ENCODE results near the gene NOS1AP.
"Not testable (repeated sequence)": the region's sequence is repeated elsewhere in the genome, so short reads cannot be mapped to it uniquely, and the experiment has no call there.

NOS1AP gene

DNA sequence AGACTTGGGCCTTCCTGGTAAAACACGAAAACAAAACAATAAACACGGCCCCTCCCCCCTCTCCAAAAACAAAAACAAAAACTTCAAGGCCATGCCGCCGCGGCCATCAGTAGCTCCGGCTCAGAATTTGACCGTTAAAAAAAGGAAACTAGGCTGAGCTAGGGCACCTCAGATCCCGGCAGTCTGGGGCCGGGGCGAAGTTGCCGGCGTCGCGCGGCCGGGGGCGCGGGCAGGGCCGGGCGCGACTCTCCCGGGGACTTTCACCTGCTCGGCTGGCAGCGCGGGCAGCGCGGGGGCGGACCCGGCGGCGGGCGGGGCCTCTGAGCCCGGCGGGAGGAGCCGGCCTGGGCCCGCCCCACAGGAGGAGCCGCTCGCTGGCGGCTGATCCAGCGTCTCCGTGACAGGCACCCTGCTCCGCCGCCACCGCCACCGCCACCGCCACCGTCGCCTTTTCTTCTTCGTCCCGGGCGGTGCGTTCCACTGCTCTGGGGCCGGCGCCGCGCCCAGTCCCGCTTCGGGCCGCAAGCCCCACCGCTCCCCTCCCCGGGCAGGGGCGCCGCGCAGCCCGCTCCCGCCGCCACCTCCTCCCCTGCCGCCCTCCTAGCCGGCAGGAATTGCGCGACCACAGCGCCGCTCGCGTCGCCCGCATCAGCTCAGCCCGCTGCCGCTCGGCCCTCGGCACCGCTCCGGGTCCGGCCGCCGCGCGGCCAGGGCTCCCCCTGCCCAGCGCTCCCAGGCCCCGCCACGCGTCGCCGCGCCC, at the start of gene NOS1AP:
TSS of gene NOS1AP (plus strand) at position 358 of the 760 bp plus-strand sequence. CDS start 487 bp downstream, outside the sequence.
- DNase-seq (ENCODE audit: low read depth, low spot score), result no peak

DNA sequence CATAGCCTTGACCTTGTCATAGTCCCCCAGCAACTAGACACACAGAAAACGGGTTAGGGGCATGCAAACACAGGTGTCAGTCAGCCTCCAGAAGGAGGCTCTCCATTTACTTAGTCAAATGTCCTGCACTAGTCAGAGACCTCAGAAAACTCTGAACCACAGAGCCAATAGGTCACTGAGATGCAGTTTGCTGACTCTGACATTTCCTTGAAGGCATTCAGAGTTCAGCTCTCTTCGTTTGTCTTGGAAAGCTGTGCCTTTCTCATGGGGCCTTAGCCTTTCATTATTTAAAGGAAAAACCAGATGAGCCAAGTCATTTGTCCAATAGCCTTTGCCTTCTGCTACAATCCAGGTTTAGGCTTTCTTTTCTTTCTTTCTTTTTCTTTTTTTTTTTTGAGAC, 49.3 kb upstream of the NOS1AP start:
- DNase-seq (ENCODE audit: low read depth, low spot score), result no peak

DNA sequence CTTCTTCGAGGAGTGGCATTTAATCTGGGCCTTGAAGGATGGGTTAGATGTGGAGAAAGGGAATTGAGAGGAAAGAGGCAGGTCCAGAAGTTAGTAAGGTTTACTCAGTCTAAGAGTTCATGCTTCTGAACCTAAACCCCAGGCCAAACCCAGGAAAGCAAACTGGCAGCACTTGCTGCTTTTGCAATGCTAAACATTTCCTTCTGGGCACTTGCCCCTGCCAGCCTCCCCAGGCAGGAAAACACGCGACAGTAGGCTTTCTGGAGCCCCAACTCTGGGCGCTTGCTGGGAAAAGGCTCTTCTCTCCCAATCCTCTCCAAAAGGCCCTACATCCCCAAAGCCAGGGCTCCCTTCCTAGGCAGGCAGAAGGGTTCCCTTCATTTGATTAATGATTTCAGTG, 48.4 kb upstream of the NOS1AP start:
- DNase-seq (ENCODE audit: low read depth, low spot score), result no peak

DNA sequence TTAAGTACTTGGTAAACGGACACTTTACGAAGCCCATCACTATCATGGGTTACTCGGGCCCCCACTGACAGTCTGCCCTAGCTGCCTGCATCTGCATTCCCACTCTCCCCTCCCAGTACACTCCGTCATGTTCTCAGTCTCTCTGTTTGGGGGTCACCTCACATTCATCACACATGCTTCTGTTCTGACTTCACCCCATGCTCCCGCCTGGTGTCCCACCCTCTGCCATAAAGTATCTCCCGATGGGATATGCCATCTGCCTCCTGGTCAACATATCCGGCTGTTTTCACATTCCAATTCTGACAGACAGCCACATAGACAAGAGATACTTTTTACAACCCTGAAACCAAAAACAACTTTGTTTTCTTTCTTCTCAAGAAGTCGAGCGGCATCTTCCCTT, 46.9 kb upstream of the NOS1AP start:
- no peak for DNase-seq (ENCODE audit: low read depth, low spot score)

DNA sequence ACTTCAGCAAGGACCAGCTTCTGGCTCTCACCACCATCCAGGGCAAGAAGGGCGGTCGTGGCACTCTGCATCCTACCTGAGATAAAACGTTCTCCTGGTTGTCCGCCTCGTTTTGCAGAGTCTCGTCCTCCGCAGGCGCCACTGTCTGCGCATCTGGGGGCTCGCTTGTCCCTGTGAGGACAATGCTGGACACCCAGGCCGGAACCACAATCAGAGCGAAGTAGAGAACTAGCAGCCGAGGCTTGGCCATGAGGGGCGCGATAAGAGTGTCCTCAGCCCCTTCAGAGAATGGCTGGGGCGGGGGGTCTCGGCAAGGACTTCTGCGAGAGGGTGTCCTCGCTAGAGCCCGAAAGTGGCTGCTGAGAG, 46.3 kb upstream of the NOS1AP start:
- DNase-seq (ENCODE audit: low read depth, low spot score), result no peak

DNA sequence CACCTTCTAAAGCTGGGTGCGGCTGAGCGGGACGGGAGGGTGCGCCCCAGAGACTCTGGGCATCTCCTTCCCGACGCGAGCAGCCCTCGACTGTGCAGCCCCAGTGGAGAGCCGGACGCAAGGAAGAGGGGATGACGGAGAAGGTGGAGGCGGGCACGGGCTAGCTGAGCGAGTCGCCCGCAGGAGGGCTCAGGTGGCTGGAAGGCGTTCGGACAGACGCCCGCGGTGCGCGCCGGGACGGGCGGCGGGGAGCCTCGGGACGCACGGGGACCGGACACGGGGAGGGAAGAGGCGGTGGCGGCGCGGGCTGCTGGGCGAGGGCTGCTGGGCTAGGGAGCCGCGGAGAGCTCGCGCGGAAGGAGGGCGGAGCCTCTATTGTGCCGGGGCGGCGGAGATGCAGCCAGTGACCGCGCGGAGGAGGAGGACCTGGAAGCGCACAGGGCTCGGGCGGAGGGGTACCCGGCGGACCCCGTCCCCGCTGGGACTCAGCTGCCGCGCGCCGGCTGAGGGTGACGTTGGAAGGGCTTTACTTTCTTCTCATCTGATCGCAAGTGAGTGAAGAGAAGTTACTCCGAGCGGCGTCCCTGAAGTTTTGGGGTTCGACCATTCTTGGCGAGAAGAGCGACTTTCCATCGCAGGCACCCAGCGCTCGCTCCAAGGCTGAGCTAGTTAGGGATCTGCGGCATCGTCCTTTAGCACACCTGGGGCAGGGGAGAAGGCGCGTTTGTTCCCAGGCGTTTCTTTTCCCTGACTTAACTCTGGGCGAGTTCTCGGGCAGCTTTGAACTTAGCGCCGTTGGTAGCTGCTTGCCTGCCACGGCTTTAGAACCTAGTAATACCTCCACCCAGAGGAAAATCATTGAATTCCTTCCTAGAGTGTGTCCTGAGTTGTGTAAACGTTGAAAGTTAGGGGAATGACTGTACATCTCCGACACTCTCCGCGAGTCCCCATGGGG, 45.7 kb upstream of the NOS1AP start, which contains the start of gene OLFML2B:
TSS of gene OLFML2B (minus strand) at position 323 of the 955 bp plus-strand sequence. CDS start 439 bp downstream, outside the sequence.
- no peak for DNase-seq (ENCODE audit: low read depth, low spot score)

DNA sequence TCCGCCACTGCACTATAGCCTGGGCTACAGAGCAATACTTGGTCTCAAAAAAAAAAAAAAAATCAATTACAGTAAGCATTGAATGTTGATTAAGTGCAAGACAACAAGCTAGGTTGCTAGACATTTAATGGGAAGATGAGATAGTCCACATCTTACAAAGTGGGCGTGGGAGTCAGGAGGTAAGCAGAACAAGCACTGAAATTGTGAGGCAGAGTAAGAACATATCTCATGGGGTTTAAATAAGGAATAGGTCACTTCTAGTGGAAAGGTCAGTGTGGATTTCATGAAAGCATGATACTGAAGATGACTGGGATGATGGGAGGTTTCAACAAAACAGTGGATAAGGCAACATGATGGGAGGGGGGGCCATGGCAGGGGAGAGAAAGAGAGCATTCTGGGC, 44.0 kb upstream of the NOS1AP start:
- no peak for DNase-seq (ENCODE audit: low read depth, low spot score)

DNA sequence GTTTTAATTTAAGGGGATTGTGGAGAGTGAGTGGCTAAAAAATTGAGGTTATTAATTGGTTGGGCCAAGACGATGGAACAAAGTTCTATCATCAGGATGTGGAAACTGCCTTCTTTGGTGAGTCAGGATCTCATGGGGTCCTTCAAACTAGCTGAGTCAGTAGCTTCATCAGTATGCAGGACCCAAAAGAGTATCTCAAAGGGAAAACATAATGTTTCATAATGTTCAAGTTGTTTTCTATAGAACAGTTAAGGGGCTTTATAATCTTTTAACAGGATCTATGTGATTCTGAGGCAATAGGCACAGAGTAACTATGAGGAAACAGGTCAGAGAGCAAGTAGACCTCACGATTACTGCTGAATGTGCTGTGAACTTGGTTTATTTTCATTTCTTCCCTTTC, 42.6 kb upstream of the NOS1AP start:
- no peak for DNase-seq (ENCODE audit: low read depth, low spot score)

DNA sequence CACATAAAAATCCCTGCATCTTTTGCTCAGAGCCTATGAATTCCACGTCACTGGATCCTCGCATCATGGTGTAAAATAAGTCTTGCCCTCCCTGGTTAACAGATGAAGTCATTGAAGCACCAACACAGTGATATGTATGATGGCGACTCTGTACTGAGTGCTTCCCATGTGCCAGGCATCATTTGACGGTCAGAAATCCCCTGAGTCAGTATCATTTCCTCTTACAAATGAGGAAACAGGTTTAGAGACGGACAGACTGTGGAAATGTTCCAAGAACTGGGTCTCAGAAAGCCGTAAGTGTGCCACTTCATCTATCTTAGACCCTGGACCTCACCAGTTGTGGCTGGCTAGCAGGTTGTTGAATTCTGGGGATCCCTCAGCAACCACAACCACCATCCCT, 40.8 kb upstream of the NOS1AP start:
- no peak for DNase-seq (ENCODE audit: low read depth, low spot score)

DNA sequence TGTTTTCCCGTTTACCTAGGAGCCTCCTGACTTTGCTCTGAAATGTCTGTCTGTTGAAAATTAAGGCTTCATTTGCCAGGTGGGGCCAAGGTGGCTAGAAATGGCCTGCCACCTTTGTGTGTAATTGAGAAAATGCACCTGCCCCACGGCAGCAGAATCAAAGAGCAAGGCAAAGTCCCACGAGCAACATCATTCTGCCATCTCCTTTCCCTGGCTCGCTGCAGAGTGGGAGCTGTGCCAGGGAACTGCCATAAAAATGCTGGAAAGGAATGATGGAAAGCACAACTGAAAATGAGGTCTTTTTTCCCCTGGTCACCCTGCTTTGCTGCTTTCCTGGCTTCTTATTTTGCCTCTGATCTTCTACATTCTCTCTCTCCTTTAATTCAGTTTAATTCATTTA, 40.3 kb upstream of the NOS1AP start:
- no peak for DNase-seq (ENCODE audit: low read depth, low spot score)

DNA sequence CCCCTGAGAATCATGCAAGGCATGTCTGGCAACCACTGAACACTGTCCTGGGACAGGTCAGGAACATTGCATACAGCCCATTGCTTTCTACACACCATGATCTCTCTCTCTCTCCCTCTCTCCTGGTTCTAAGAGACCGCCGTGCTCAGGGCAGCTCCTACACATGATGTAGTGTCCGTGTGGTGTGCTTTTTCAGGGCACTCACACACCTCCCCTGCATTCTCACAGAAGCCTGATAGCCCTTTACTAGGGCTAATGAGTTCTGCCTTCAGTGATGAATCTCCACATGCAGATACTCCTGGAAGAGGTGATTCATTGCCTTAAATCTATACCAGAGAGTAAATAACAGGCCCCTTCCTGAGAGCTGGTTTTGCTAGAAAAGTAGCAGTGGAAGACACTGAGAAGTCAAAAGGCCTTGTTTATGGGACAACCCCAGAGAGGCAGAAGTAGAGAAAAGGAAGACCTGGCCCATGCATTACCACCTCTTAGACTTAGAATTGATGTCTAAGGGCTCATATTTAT, 38.7 kb upstream of the NOS1AP start:
- DNase-seq (ENCODE audit: low read depth, low spot score), result no peak

DNA sequence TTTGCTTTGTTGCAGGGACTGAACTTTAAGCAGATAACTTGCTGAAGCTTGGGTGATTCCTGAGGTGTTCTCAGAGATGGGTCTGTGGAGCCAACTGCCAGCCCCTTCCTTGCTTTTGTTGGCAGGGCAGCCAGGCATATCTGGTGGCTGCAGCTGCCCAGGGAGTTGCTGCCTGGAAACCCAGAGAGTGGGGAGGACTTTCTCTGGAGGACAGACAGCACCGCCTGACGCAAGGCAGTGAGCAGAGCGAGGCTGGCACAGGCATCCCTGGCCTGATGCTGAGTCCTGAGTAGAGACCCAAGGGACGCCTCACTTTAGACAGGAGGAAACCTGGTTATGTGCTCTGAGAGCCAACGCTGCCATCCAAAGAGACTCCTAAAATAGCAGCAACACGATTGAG, 36.1 kb upstream of the NOS1AP start:
- no peak for DNase-seq (ENCODE audit: low read depth, low spot score)

DNA sequence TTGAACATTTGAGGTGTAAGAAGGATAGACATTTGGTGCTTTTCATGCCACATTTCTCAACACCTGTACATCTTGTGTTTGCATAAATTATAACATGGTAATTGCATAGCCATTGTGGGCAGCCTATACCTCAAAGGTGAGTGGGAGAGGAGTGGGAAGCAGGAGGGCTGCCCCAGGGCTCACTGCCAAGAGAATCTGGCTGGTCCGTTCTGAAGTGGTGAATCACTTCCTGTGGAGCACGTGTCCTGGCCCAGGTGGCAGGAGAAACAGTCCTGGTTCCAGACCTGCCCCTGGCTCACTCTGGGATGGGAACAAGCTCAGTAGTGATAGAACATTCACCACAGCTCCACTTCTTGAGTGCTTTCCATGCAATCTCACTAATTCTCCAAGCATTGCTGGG, 34.2 kb upstream of the NOS1AP start:
- no peak for DNase-seq (ENCODE audit: low read depth, low spot score)

DNA sequence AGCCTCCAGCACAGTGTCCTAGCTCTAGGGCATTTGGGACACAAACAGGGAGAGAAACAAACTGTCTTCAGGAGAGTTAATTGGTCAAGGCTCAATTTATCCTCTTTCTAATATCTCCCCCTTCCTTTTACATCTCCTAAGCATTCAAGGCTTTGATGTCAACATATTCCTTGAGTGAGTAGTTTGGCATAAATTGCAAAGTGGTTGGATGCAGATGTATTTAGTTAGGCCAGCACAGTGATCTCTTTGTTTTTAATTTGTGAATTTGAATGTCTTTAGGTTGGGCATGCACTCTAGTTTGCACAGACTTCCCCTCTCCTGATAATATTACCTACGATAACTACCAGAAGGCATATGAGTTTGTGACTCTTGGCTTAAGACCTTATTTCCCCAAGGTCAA, 33.3 kb upstream of the NOS1AP start:
- DNase-seq (ENCODE audit: low read depth, low spot score), result no peak

DNA sequence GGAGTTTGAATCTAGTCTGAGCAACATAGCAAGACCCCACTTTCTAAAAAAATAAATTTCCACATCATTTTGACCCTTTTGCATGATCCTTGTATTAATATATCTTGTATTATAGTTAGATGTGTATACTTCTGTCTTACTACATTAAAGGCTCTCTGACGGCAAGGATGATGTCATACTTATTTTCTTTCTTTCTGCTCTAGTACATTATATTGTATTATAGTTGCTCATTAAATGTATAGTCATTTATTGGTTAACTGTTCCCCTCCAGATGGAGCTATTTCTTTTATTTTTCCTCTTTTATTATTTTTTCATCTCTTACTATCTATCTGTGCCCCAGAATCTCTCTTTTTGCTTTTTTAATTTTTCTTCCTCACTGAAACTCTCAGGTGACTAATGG, 30.9 kb upstream of the NOS1AP start:
- DNase-seq (ENCODE audit: low read depth, low spot score), result no peak

DNA sequence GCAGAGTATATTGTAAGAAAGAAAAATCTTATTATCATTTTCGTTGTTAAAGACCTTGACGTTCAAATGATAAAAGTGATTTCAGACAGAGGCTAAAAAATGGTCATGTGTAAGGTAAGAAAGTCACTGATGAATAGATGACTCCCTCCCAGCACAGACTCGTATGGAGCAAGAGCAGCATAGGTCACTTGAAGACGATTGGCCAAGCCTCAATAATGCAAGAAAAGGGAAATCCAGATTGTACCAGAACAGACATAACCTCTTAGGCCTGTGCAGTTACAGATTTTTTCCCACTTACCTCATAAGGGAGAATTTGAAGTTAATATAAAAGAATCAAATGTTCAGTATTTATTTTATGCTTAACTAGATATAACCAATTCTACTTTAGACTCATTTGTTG, 29.5 kb upstream of the NOS1AP start:
- DNase-seq (ENCODE audit: low read depth, low spot score), result no peak

DNA sequence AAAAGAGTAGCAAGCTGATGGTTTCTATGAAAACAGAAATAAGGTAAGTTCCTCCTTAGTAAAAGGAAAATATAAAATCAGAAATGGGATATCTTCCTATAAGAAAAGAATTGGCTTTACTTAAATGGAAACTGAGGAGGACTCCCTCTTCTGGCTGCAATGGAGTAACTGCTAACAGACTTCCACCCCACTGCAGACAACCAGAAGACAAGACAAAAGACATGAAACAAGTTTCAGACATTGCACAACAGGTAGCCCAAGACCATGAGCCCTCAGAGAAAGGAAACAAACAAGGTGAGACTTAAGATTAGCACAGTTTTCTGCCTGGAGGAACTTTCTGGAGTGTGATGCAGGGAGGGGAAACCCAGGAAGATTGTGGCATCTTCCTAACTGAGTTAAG, 28.8 kb upstream of the NOS1AP start:
- DNase-seq (ENCODE audit: low read depth, low spot score), result no peak

DNA sequence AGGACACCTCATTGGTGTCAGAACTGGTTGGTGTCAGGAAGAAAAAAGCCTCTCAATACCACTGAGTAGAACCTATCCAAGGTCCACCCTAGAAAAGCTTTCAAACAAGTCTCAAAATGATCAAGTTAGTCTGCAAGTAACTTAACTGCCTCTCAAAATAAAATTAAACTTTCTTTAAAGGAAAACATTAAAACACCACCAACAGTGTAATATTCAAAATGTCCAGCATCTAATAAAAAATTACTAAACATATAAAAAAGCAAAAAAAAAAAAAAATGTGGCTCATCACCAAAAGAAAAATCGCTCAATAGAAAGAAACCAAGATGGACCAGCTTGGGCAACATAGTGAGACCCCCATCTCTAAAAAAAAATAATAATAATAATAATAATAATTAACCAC, 27.1 kb upstream of the NOS1AP start:
- DNase-seq (ENCODE audit: low read depth, low spot score), result no peak

DNA sequence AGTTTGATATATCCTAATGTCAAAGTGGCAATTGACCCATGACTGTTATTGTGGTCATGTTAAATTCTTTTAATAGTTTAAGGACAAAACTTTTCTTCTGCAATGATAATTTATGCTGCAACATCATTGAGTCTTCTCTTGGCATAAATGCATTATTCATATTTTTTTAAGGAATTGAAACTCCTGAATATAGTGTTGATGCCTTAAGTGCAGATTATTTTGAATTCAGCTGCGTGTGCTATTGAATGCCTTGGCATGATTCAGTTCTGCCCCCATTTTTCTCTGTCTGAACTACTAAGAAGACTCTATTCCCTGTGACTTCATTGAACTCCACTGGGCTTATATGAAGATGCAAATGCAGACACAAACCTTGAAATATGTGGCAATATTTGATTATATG, 22.6 kb upstream of the NOS1AP start:
- DNase-seq (ENCODE audit: low read depth, low spot score), result no peak

DNA sequence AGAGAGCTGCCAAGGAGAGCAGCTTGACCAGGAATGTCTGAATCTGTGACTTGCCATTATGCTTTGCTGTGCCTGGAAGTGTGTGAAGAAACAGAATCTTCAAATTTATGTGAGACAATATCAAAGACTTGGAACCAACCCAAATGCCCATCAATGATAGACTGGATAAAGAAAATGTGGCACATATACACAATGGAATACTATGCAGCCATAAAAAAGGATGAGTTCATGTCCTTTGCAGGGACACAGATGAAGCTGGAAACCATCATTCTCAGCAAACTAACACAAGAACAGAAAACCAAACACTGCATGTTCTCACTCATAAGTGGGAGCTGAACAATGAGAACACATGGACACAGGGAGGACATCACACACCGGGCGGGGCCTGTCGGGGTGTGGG, 15.5 kb upstream of the NOS1AP start:
- DNase-seq (ENCODE audit: low read depth, low spot score), result not testable (repeated sequence)

DNA sequence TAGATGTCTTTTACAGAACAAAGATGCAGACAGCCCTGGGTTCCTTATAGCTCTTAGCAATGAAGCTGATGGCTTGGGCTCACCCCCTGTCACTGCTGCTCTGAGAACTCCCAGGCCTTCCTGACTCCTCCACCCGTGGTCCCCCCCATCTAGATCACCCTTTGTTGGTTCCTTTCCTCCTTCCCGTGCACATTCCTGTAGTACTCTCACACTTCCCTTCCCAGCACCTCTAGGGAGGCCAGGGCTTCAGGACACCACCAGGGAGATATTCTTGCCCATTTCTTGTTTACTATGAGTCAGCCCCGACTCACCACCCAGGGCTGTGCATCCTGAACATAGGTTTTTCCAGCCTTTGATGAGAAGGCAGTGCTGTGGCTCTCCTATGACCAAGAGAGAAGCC, 14.4 kb upstream of the NOS1AP start:
- DNase-seq (ENCODE audit: low read depth, low spot score), result peak; percentile 39

DNA sequence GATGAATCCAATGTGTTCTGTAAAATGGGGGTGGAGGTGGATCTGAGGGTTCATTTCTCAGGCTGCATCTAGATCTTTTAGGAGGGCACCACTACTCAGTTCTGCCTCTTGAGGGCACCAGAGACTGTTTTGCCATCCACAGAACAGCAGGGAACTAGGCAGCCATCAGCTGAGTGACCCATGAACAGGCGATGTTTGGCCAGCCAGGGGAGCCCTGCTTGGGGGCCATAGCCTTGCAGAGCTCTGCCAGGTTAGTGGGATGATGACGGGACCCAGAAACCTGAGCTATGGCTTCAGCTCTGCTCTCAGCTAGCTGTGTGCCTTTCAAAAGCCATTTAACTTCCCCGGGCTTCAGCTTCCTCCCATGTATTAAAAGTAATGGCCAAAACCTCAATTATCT, 13.4 kb upstream of the NOS1AP start:
- peak; percentile 47 for DNase-seq (ENCODE audit: low read depth, low spot score)

DNA sequence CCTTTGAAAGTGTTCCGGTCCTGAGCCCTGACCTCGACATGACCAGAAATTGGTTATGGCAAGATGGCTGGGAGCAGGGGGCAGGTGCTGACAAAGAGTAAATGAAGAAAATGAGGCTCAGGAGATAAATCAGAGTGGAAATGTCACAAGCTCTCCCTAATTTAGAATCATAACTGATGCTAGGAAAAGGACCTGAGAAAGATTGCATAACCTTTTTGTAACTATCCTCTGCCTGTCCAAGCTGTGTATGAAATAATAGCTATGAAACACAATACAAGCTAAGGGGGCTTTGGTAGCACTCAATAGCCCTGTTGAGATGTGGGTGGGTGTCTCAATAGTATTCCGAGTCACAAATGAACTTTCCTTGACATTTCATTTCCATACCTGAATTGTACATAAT, 12.9 kb upstream of the NOS1AP start:
- DNase-seq (ENCODE audit: low read depth, low spot score), result no peak

Data from smooth muscle cell of the brain vasculature (primary cell).